Peyer's patch (tissue), 4 donors: ENCODE results near the gene PAFAH1B1. TPM values are rescaled to one million over a fixed set of nuclear protein-coding genes. Genes with fewer than 3 reads are reported as not detected.

Experiments
- DNase-seq, 3 donors: peaks; one replicate each; pipeline ENCODE4 v3.0.0-alpha.2; 2017 to 2019
- H3K27ac ChIP-seq, 4 donors: fragments of 200-600 bp; sonication (generic); one replicate each; pipeline ENCODE4 v1.5.1; 2016 to 2019
- H3K27me3 ChIP-seq, 2 donors: fragments of 200-600 bp; sonication (generic); one replicate each; pipeline ENCODE4 v1.5.1; 2019
- H3K36me3 ChIP-seq, 3 donors: fragments of 200-600 bp; sonication (generic); one replicate each; pipeline ENCODE4 v1.5.1; 2016 to 2019
- H3K4me1 ChIP-seq, 4 donors: fragments of 200-600 bp; sonication (generic); one replicate each; pipeline ENCODE4 v1.5.1; 2016 to 2019
- H3K4me3 ChIP-seq, 4 donors: fragments of 200-600 bp; sonication (generic); 1 replicate in 3 of 4; 2 replicates in 1 of 4; pipeline ENCODE4 v1.5.1; 2016 to 2019; ENCODE audit warnings: mild to moderate bottlenecking in 1 of 4
- H3K9me3 ChIP-seq, 4 donors: fragments of 200-600 bp; sonication (generic); one replicate each; pipeline ENCODE4 v1.5.1; 2016 to 2019; ENCODE audit warnings: mild to moderate bottlenecking in 1 of 4
- CTCF ChIP-seq, 6 experiments: fragments of 450-650 bp in 4 of 6; fragments of 200-600 bp in 2 of 6; sonication (generic) in 1 of 6; IDR thresholded peaks; one replicate each; pipeline ENCODE4 v1.5.1; 2017 to 2019; ENCODE audit warnings: antibody characterized with exemption in 6 of 6, mild to moderate bottlenecking in 3 of 6, moderate library complexity in 1 of 6
- POLR2A ChIP-seq, 2 donors: fragments of 450-650 bp; IDR thresholded peaks; one replicate each; pipeline ENCODE4 v1.5.1; 2017; ENCODE audit warnings: antibody characterized with exemption in 2 of 2, mild to moderate bottlenecking in 2 of 2, moderate library complexity in 2 of 2
- total RNA-seq, 4 donors: library from RNA; depleted of rRNA; stranded (reverse); fragments of >200 nt; gene quantifications; one replicate each; pipeline ENCODE4 v1.1.0, GENCODE V29; 2016

The PAFAH1B1 gene
- total RNA-seq, 4 donors from 2014 or later, result 131 to 281 (median 141) TPM

- peak in 2 of 3 donors; percentile 31 to 36 for DNase-seq
- H3K4me3 ChIP-seq, result no peak overlapping the region
- no peaks in the 10 kb centered on the region for H3K27me3 ChIP-seq
- TF ChIP-seq POLR2A (IDR thresholded peaks at IDR 0.05) (no peak), CTCF (IDR thresholded peaks at IDR 0.05) (no peak)
- H3K9me3 ChIP-seq, result no peaks in the 10 kb centered on the region
- H3K4me1 ChIP-seq, result no peaks in the 10 kb centered on the region
- peaks cover 0 to 93% (median 0%) of the 10 kb centered on the region in 3 donors for H3K36me3 ChIP-seq
- no peak overlapping the region for H3K27ac ChIP-seq
Measured at GRCh38 chr17:2700030-2700490, 106.6 kb downstream of the PAFAH1B1 start.

- H3K27me3 ChIP-seq, result no peaks in the 10 kb centered on the region
- H3K36me3 ChIP-seq, result peaks cover 0 to 87% (median 0%) of the 10 kb centered on the region in 3 donors
- peak in 2 of 3 donors; percentile 19 to 35 for DNase-seq
- H3K4me1 ChIP-seq, result peaks cover 0 to 4% (median 0%) of the 10 kb centered on the region in 4 donors
- H3K27ac ChIP-seq, result no peak overlapping the region
- no peak for TF ChIP-seq POLR2A (IDR thresholded peaks at IDR 0.05)
- no peak for TF ChIP-seq CTCF (IDR thresholded peaks at IDR 0.05)
- no peaks in the 10 kb centered on the region for H3K9me3 ChIP-seq
- H3K4me3 ChIP-seq, result no peak overlapping the region
Measured at GRCh38 chr17:2700491-2701141, 107.2 kb downstream of the PAFAH1B1 start.

- Histone ChIP-seq H3K27ac (no peak overlapping the region), H3K9me3 (no peaks in the 10 kb centered on the region)
Measured at GRCh38 chr17:2701161-2701995, 107.9 kb downstream of the PAFAH1B1 start.

GRCh38 chr17:2701996-2702741, 108.7 kb downstream of the PAFAH1B1 start:
- H3K27me3 ChIP-seq, result no peaks in the 10 kb centered on the region
- H3K36me3 ChIP-seq, result peaks cover 0 to 71% (median 0%) of the 10 kb centered on the region in 3 donors
- H3K4me1 ChIP-seq, result peaks cover 0 to 10% (median 0%) of the 10 kb centered on the region in 4 donors
- TF ChIP-seq POLR2A (IDR thresholded peaks at IDR 0.05) (no peak), CTCF (IDR thresholded peaks at IDR 0.05) (no peak)
- H3K4me3 ChIP-seq, result no peak overlapping the region
- H3K27ac ChIP-seq, result no peak overlapping the region
- H3K9me3 ChIP-seq, result no peaks in the 10 kb centered on the region
- peak in 2 of 3 donors; percentile 32 to 35 for DNase-seq

More at GRCh38 chr17:2701161-2701995, 107.9 kb downstream of the PAFAH1B1 start:
- TF ChIP-seq POLR2A (IDR thresholded peaks at IDR 0.05) (no peak), CTCF (IDR thresholded peaks at IDR 0.05) (no peak)
- Histone ChIP-seq H3K4me3 (no peak overlapping the region), H3K27me3 (no peaks in the 10 kb centered on the region), H3K36me3 (peaks cover 0 to 79% (median 0%) of the 10 kb centered on the region in 3 donors), H3K4me1 (peaks cover 0 to 6% (median 0%) of the 10 kb centered on the region in 4 donors)
- peak in 2 of 3 donors; percentile 43 to 48 for DNase-seq

GRCh38 chr17:2703181-2703580, 109.7 kb downstream of the PAFAH1B1 start:
- peak in 1 of 3 donors; percentile 39 for DNase-seq
- no peak overlapping the region for H3K27ac ChIP-seq
- H3K36me3 ChIP-seq, result peaks cover 0 to 61% (median 0%) of the 10 kb centered on the region in 3 donors

More at GRCh38 chr17:2703181-2703580, 109.7 kb downstream of the PAFAH1B1 start:
- no peaks in the 10 kb centered on the region for H3K27me3 ChIP-seq
- peaks cover 0 to 20% (median 0%) of the 10 kb centered on the region in 4 donors for H3K4me1 ChIP-seq
- H3K4me3 ChIP-seq, result no peak overlapping the region
- no peaks in the 10 kb centered on the region for H3K9me3 ChIP-seq
- no peak for TF ChIP-seq CTCF (IDR thresholded peaks at IDR 0.05)
- no peak for TF ChIP-seq POLR2A (IDR thresholded peaks at IDR 0.05)
